Measurements from ENCODE around the gene APC2. TPM values are rescaled to one million over a fixed set of nuclear protein-coding genes. Genes with fewer than 3 reads are reported as not detected.
A peak's percentile ranks its signal among the peaks of the same experiment; 100 is the strongest.

The APC2 gene
- polyA plus RNA-seq, 1 experiment = 0.09 TPM

DNA sequence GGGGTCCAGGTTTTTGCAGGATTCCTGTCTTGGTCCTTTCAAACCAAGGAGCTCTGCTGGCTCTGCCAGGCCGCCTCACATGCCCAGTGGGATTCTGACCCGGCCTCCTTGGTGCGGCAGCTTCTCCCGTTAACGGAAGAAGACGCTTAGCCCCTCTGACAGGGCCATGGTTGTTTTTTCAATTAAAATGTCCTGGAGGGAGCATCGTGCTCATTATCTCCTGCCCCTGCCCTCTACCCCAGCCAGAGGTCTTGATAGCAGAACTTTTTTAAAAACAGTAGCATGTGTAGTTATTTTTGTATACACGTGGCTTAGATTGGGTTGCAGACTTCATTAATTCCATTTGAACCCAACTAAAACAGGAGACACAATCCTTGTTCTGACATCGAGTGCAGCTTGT is 23.2 kb upstream of the APC2 start:
- ChIA-PET CTCF (no interaction called here), POLR2A (no interaction called here)
- TF ChIP-seq, protein P1, sequence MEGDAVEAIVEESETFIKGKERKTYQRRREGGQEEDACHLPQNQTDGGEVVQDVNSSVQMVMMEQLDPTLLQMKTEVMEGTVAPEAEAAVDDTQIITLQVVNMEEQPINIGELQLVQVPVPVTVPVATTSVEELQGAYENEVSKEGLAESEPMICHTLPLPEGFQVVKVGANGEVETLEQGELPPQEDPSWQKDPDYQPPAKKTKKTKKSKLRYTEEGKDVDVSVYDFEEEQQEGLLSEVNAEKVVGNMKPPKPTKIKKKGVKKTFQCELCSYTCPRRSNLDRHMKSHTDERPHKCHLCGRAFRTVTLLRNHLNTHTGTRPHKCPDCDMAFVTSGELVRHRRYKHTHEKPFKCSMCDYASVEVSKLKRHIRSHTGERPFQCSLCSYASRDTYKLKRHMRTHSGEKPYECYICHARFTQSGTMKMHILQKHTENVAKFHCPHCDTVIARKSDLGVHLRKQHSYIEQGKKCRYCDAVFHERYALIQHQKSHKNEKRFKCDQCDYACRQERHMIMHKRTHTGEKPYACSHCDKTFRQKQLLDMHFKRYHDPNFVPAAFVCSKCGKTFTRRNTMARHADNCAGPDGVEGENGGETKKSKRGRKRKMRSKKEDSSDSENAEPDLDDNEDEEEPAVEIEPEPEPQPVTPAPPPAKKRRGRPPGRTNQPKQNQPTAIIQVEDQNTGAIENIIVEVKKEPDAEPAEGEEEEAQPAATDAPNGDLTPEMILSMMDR (IDR thresholded peaks at IDR 0.05; ENCODE audit: low read depth, low read length) = no peak
- Histone ChIP-seq H3K4me3 (ENCODE audit: low read depth, low read length) (no peak overlapping the region), H3K9me3 (ENCODE audit: control insufficient read depth, insufficient read depth, low read length) (no peaks in the 10 kb centered on the region; the same call in 1 of the 2 replicates), H3K27ac (ENCODE audit: low read depth, low read length) (no peak overlapping the region), H3K27me3 (ENCODE audit: control insufficient read depth, insufficient read depth, low read length) (no peaks in the 10 kb centered on the region)
- no peak for DNase-seq (ENCODE audit: low read depth, low spot score)

DNA sequence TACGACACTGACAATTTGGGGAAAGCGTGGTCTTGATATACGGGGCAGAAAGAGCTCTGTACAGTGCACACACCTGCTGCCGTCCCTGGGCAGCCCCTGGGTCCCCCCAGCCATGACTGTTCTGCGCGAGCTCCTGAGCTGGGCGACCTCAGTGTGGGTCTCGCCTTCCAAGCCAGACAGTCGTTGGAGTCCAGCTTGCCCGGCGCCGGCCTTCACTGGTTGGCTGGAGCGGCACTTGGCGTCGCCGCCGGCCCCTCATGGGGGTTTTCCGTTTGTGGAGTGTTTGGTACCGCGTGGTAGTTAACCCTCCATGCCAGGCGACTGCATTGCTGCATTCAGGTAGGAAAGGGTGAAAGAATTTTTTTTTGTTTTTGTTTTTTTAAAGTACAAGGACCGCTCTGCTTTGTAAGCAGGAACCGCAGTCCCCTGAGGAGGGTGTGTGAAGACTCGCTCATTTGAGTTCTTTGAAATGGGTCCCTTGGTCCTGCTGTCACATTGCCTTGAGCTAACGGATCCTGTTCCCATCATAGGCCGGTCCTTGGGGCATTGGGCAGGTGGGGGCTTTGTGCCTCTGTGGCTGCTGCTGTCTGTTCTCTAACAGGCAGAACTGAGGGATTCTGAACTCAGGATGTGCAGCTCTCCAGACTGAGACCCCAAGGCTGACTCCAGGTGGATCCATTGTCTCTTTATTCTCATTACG is 22.6 kb upstream of the APC2 start:
- Histone ChIP-seq H3K27me3 (ENCODE audit: control insufficient read depth, insufficient read depth, low read length) (no peaks in the 10 kb centered on the region), H3K4me3 (ENCODE audit: low read depth, low read length) (no peak overlapping the region), H3K27ac (ENCODE audit: low read depth, low read length) (no peak overlapping the region), H3K9me3 (ENCODE audit: control insufficient read depth, insufficient read depth, low read length) (no peaks in the 10 kb centered on the region; the same call in 1 of the 2 replicates)
- CTCF ChIA-PET = interaction anchor here (0.9 kb wide), 1 partner anchor 17 kb away, joined by 3 read pairs; no protein-coding TSS in a partner anchor
- DNase-seq (ENCODE audit: low read depth, low spot score) = no peak
- TF ChIP-seq, protein P1 (IDR thresholded peaks at IDR 0.05; ENCODE audit: low read depth, low read length) = no peak
- POLR2A ChIA-PET = no interaction called here

DNA sequence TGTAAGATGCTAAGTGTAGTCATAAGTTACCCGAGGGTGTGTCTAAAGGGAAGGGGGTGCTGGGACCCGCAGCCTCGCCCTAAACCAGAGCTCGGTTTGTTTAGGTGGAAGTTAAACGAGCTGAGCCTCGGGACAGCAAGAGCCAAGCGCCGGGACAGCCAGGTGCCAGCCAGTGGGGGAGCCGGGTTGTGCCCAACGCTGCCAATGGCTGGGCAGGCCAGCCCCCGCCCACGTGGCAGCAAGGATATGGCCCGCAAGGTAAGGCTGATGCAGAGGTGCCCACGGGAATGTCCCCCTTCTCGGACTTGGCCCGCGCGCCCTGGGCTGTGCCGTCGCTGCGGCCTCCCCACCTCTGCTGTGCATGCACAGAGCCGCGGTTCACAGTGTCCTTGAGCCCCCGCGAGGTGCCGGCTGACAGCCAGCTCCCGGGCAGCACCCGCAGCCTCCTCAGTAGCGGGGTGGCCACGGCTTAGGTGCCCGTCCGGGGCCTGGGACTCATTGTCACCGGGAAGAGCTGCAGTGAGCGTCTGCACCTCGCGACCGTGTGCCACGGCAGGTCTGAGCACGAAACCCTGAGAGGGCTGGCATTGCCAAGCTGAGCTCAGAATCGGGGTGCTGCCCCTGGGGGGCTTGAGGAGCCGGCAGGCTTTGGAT is 21.1 kb upstream of the APC2 start:
- TF ChIP-seq, protein P1 (IDR thresholded peaks at IDR 0.05; ENCODE audit: low read depth, low read length) = no peak
- ChIA-PET CTCF (no interaction called here), POLR2A (no interaction called here)
- Histone ChIP-seq H3K27ac (ENCODE audit: low read depth, low read length) (peak overlapping the region; percentile 21), H3K9me3 (ENCODE audit: control insufficient read depth, insufficient read depth, low read length) (no peaks in the 10 kb centered on the region; the same call in 1 of the 2 replicates), H3K27me3 (ENCODE audit: control insufficient read depth, insufficient read depth, low read length) (no peaks in the 10 kb centered on the region), H3K4me3 (ENCODE audit: low read depth, low read length) (no peak overlapping the region)
- no peak for DNase-seq (ENCODE audit: low read depth, low spot score)

DNA sequence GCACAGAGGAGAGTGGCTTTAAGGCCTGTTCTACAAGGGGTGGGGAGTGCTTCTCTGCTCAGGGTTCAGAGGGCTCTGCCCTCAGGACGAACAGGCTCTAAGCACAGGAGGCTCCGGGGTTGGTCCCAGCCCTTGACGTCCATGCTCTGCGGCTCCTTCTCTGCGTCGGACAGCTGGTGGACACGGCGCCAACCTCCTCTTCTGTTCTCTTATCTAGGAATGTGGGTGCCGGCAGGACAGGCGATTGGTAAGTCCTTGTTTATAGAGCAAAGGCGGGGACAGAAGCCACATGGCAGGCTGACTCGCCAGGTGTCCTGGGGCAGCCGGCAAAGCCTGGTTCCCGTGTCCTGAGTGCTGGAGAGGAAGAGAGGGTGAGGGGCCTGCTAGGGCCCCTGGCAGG is 20.2 kb upstream of the APC2 start:
- Histone ChIP-seq H3K4me3 (ENCODE audit: low read depth, low read length) (no peak overlapping the region), H3K27ac (ENCODE audit: low read depth, low read length) (no peak overlapping the region), H3K27me3 (ENCODE audit: control insufficient read depth, insufficient read depth, low read length) (no peaks in the 10 kb centered on the region), H3K9me3 (ENCODE audit: control insufficient read depth, insufficient read depth, low read length) (peaks cover 3% of the 10 kb centered on the region; the same call in 1 of the 2 replicates)
- CTCF ChIA-PET = no interaction called here
- TF ChIP-seq, protein P1 (IDR thresholded peaks at IDR 0.05; ENCODE audit: low read depth, low read length) = no peak
- DNase-seq (ENCODE audit: low read depth, low spot score) = no peak
- POLR2A ChIA-PET = no interaction called here

DNA sequence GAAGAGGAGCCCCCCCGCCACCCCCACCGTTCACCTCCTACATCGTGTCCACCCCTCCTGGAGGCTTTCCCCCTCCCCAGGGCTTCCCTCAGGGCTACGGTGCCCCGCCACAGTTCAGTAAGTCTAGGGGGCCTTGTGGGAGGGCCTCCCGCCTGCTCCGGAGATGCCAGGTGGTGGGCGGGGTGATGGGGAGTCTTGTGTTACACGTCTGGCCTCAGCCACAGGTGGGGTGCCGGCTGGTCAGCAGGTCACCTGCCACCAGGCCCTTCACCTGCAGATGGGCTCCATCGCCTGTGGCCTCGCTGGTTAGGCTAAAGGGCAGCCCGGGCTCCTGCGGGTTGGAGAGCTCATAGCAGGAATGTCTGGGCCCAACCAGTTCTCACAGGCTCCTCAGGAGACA is 19.7 kb upstream of the APC2 start:
- POLR2A ChIA-PET = no interaction called here
- CTCF ChIA-PET = no interaction called here
- H3K27ac ChIP-seq (ENCODE audit: low read depth, low read length) = no peak overlapping the region
- no peaks in the 10 kb centered on the region for H3K27me3 ChIP-seq (ENCODE audit: control insufficient read depth, insufficient read depth, low read length)
- H3K4me3 ChIP-seq (ENCODE audit: low read depth, low read length) = no peak overlapping the region
- no peak for DNase-seq (ENCODE audit: low read depth, low spot score)
- H3K9me3 ChIP-seq (ENCODE audit: control insufficient read depth, insufficient read depth, low read length) = peaks cover 3% of the 10 kb centered on the region; the same call in 1 of the 2 replicates
- TF ChIP-seq, protein P1 (IDR thresholded peaks at IDR 0.05; ENCODE audit: low read depth, low read length) = no peak

Data from AG04450 (cell line).